HG03045 (cell line): ENCODE measurements around the gene CCL14.
"Not testable (repeated sequence)": the region's sequence is repeated elsewhere in the genome, so short reads cannot be mapped to it uniquely, and the experiment has no call there.

Source experiments
- ATAC-seq: cut with Tn5 transposase; IDR thresholded peaks from one replicate; pipeline ENCODE4 v1.9.1; 2021; ENCODE audit warnings: mild to moderate bottlenecking, moderate library complexity; ENCODE audit not compliant: unreplicated experiment

CCL14 gene

GRCh38 chr17:35986643-35987042 lies at the start of gene CCL14:
Gene CCL14 (minus strand): TSS chr17:35986729. CDS start chr17:35986649, 80 bp downstream.
- no peak for ATAC-seq

- ATAC-seq = no peak
Observed at GRCh38 chr17:36036235-36036634, 49.7 kb upstream of the CCL14 start.

DNA sequence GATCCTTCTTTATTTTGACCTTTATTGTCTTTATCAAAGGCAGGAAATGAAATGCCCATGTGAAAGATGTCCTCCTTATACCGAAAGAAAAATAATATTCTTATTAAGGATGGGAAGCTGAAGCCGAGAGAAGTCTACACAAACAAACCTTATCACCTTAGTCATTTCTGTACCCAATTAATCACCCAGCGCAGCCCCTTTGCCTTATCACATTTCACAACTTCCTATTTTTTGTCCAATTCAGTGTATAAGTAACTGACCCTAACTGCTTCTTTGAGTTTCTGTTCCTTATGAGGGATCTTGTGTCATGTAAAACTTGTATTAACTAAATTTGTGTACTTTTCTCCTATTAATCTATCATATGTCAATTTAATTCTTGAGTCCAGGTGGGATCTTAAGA lies 47.6 kb upstream of the CCL14 start:
- ATAC-seq = no peak

DNA sequence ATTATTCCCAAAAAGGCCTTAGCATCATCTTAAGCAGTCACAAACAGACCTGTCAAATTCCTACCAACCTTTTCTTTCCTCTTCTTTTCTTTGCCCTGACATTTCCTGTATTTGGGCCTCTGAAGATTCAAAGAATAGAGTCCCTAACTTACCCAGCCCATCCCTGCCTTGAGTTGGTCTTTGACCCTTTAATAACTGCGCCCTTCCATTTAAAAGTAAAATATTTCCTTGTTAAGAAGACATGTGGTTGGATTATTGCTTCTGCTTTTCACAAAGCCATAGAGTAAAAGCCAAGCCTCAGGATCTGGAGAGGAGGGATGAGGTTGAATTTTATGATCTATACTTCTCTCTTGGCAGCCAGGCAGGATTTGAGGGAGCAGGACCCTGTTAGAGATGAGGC lies 44.4 kb upstream of the CCL14 start:
- ATAC-seq = no peak

GRCh38 chr17:36027761-36028160 lies 41.2 kb upstream of the CCL14 start:
- ATAC-seq = no peak

GRCh38 chr17:36024106-36024869 lies 37.8 kb upstream of the CCL14 start:
- no peak for ATAC-seq

DNA sequence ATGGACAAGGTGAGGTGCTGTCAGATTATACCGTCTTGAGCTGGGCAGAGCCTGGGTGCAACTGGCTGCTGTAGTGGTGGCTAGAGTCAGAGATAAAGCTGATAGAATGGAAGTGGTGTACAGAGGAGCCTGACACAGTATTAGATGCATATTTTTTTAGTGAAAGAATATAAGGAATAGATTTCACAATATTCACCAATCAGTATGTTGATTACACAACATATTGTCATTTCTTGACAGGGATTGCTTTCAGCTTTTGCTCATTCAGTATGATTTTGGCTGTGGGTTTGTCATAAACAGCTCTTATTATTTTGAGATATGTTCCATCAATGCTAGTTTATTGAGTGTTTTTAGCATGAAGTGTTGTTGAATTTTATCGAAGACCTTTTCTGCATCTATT lies 32.9 kb upstream of the CCL14 start:
- no peak for ATAC-seq

DNA sequence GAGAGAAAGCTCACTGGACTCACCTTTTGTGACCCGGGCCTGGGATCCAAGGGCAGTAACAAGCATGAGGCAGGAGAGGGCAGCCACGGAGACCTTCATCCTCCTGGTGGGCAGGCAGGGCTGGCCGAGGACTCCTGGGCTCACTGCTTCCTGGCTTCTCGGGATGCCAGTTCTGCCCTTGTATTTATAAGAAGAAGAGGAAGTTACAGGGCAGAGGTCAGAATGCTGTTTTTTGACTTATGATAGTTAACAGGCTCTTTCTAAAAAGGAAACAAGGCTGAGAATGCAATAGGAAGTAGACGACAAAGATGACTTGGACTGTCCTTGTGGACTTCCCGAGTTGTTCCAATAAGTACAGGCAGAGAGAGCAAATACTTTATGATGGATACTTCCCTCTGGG lies 31.3 kb upstream of the CCL14 start, which contains the start of gene CCL23:
Gene CCL23 (minus strand): TSS at position 174 of the 400 bp plus-strand sequence. CDS start 75 bp downstream, at position 99.
- no peak for ATAC-seq

DNA sequence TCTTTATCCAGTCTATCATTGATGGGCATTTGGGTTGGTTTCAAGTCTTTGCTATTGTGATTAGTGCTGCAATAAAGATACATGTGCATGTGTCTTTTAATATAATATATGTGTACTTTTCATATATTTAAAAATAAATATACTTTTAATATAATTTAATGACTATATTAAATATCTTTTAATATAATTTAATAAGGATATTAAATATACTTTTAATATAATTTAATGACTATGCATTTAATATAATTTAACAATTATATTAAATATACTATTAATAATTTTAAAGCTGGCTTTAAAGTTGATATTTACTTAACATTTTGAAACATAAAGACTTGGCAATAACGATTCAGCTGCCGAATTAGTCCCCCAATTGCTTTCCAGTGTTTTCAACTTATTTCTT lies 30.0 kb upstream of the CCL14 start:
- ATAC-seq = no peak

DNA sequence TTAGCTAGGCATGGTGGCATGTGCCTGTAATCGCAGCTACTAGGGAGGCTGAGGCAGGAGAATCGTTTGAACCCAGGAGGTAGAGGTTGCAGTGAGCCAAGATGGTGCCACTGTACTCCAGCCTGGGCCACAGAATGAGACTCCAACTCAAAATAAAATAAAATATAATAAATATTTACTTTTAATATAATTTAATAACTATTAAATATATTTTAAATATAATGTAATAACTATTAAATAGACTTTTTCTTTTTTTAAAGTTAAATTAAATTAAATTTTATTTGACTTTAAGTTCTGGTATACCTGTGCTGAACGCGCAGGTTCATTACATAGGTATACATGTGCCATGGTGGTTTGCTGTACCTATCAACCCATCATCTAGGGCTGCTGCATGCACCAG lies 29.4 kb upstream of the CCL14 start:
- not testable (repeated sequence) for ATAC-seq

- no peak for ATAC-seq
Observed at GRCh38 chr17:36014946-36015345, 28.4 kb upstream of the CCL14 start.

- ATAC-seq = no peak
Observed at GRCh38 chr17:36011201-36011600, 24.7 kb upstream of the CCL14 start.

DNA sequence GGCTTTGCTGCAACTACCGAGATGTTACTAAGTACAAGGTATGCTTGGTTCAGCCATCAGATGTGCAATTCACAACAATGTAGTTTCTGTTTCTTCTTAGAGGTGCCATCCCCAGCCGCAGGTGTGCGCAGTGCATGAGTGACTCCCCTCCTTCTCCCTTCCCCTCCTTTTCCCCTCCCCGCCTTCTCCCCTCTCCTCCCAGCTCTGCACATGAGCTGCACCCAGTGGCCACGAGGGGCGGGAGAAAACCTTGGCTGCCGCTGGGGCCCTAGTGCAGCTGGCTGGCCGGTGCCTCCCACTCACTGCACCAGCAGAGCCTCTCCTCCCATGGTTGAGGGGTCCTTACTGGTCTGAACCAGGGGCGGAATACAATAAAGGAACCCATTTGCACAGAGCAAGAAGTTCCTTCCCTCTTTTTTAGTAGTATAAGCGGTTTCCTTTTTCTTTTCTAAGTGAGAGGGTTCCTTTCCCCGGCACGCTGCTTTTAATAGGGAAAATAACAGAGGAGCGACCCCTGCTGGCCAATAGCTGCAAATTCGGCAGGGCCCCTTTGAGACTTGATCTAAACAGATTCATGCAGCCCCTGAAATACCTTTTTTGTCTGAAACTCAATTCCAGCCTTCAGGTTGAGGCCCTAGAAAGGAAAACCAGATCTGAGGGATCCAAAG lies 22.6 kb upstream of the CCL14 start:
- no peak for ATAC-seq

GRCh38 chr17:36004594-36005108 lies 18.1 kb upstream of the CCL14 start:
- no peak for ATAC-seq

GRCh38 chr17:36002631-36003030 lies 16.1 kb upstream of the CCL14 start:
- no peak for ATAC-seq

DNA sequence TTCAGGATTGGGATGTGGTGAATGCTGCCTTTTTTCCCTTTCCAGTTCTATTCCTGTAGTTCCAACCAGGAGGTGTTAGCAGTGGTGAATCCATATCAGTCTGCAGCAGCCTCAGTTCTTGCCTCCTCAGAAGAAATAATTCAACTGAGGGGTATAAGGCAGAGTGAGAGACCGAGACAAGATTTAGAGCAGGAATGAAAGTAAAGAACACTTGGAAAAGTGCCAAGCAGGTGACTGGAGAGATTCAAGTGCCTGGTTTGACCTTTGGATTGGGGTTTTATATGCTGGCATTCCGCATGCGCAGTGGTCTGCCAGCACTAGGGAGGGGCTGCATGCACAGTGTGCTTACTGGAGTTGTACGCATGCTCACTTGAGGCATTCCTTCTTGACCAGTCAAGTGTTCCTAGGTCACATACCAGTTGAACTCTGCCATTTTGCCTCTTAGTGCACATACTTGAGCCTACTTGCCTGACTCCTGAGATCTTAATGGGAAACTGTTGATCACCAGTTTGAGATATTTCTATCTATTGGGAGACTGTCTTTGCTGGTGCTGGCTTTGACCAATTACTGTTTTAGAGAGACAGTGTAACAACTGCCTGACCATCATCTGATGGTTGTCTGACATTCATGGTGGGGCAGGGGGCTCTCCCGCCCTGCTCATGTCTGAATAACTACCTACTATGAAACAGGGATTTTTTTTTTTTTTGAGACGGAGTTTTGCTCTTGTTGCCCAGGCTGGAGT lies 15.5 kb upstream of the CCL14 start:
- ATAC-seq = no peak

GRCh38 chr17:36001110-36001771 lies 14.7 kb upstream of the CCL14 start, which contains the start of gene CCL15:
Gene CCL15 (minus strand): TSS chr17:36001553. CDS start chr17:36001492, 61 bp downstream.
- no peak for ATAC-seq

DNA sequence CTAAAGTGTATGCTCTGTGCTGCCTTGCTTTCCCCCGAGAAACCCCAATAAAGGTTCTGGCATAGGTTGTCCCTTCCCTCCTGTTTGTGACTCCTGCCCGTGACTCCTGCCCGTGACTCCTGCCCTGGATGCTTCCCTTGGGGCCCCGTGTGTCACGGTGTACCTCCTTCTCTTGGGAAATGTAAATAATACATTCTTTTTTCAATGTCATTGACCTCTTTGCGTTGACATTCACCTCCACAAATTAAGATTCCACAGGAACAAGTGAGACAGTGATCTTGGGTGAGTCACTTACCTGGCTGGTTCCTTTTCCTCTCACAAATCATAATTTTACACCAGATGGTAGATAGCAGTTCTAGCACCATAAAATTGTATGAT lies 14.2 kb upstream of the CCL14 start:
- ATAC-seq = no peak

DNA sequence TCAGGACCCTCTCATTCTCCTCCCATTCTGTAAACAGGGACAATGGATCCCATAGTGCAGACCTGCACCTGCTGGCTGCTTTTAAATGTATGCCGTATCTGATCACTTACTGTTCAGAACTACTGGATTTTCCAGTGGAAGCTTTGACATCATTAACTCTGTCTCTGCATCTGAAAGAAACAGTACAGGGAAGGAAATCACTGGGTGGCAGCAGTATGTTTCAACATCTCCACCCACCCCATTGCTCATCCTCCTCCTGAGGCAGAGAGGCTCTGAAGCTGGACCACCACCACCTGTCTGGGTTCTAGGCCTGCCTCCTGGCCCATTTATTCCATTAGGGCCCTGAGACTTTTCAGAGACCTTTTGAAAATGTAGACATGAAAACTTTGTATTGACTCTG lies 12.2 kb upstream of the CCL14 start:
- ATAC-seq = no peak

DNA sequence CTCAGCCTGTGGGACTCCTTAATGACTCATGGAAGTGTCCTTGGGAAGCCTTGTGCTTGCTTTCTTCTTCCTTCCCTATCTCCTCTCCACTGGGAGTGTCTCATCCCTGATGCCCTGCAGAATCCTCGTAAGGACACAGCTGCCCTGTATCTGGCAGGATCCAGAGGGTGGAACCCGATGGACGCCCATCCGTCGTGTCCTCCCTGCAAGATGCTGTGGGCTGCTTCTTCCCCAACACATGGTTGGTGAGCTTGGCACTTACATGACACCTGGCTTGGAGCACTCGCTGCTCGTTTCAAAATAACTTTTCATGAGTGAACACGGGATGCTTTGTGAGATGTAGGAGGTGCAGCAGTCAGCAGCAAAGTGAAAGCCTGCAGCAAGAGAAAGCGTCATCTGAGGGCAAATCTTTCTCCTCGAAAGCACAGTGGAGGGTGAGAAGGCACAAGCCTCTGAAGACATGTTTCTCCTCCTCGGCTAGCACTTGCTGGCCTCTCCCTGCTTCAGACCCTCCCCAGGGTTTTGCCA lies 11.6 kb upstream of the CCL14 start:
- ATAC-seq = no peak

- not testable (repeated sequence) for ATAC-seq
Observed at GRCh38 chr17:35995346-35995745, 8.8 kb upstream of the CCL14 start.
